IMR-90 (cell line): ENCODE results near the gene LDLRAD3. TPM values are rescaled to one million over a fixed set of nuclear protein-coding genes. Genes with fewer than 3 reads are reported as not detected.

ENCODE experiments used
- ATAC-seq: fragments of 200-7000 bp; cut with Tn5 transposase; 2 replicates; pipeline ENCODE4 v1.9.1; 2020; ENCODE audit warnings: low read depth, mild to moderate bottlenecking, moderate library complexity
- BruUV-seq: library from RNA; stranded (reverse); fragments of 400-500 nt; replicated peaks from 2 replicates; lab custom pipeline; 2021; lab: Mats Ljungman, UMichigan
- CTCF ChIA-PET: fragments of 300-600 bp; formaldehyde crosslinking; extraction: SDS; loops from one replicate; lab custom pipeline; 2021; ENCODE audit warnings: antibody characterized with exemption; lab: Yijun Ruan, JAX
- POLR2A ChIA-PET: fragments of 300-600 bp; sonication (Branson Sonifier 250); formaldehyde crosslinking; loops from one replicate; lab custom pipeline; 2022; ENCODE audit warnings: antibody characterized with exemption; ENCODE audit not compliant: unreplicated experiment; lab: Charles Lee
- DNase-seq: peaks from one replicate; pipeline ENCODE4 v3.0.0; 2013
- H2AFZ ChIP-seq: replicated peaks from 2 replicates; pipeline ENCODE3; 2013; ENCODE audit warnings: low read length, mild to moderate bottlenecking; ENCODE audit not compliant: poor library complexity
- H2AK5ac ChIP-seq: 2 replicates; pipeline ENCODE4 v1.6.1; 2013; ENCODE audit warnings: low read depth, low read length, inconsistent platforms
- H2AK9ac ChIP-seq: replicated peaks from 2 replicates; pipeline ENCODE3; 2013; ENCODE audit warnings: mild to moderate bottlenecking, low read depth, low read length, moderate library complexity; ENCODE audit not compliant: poor library complexity
- H2BK120ac ChIP-seq: 2 replicates; pipeline ENCODE4 v1.6.1; 2013; ENCODE audit warnings: low read depth, low read length, inconsistent platforms
- H2BK15ac ChIP-seq: 3 replicates; pipeline ENCODE4 v1.6.1; 2013; ENCODE audit warnings: low read depth, low read length, inconsistent platforms
- H2BK20ac ChIP-seq: 2 replicates; pipeline ENCODE4 v1.6.1; 2013; ENCODE audit warnings: low read depth, mild to moderate bottlenecking, inconsistent platforms, low read length, moderate library complexity
- H2BK5ac ChIP-seq: 2 replicates; pipeline ENCODE4 v1.6.1; 2013; ENCODE audit warnings: mild to moderate bottlenecking, low read depth, low read length, inconsistent platforms; ENCODE audit not compliant: poor library complexity, severe bottlenecking
- H3K14ac ChIP-seq: replicated peaks from 2 replicates; pipeline ENCODE4 v1.6.1; 2013; ENCODE audit warnings: low read depth, low read length, inconsistent platforms
- H3K18ac ChIP-seq: 2 replicates; pipeline ENCODE4 v1.6.1; 2013; ENCODE audit warnings: low read depth, low read length, control low read depth
- H3K23ac ChIP-seq: 2 replicates; pipeline ENCODE4 v1.6.1; 2013; ENCODE audit warnings: low read depth, low read length, inconsistent platforms
- H3K27ac ChIP-seq: 2 replicates; pipeline ENCODE4 v1.5.1; 2013; ENCODE audit warnings: mild to moderate bottlenecking, control low read depth, low read length; ENCODE audit not compliant: insufficient read depth
- H3K27me3 ChIP-seq: 2 replicates; pipeline ENCODE4 v1.6.1; 2013; ENCODE audit warnings: low read length; ENCODE audit not compliant: control insufficient read depth, insufficient read depth
- H3K36me3 ChIP-seq: 2 replicates; pipeline ENCODE4 v1.6.1; 2013; ENCODE audit warnings: low read length, mixed read lengths; ENCODE audit not compliant: control insufficient read depth, insufficient read depth
- H3K4ac ChIP-seq: 2 replicates; pipeline ENCODE4 v1.6.1; 2013; ENCODE audit warnings: low read depth, low read length, inconsistent platforms
- H3K4me1 ChIP-seq: 2 replicates; pipeline ENCODE4 v1.6.1; 2013; ENCODE audit warnings: low read length, mixed read lengths; ENCODE audit not compliant: control insufficient read depth, insufficient read depth
- H3K4me2 ChIP-seq: 2 replicates; pipeline ENCODE4 v1.6.1; 2013; ENCODE audit warnings: low read depth, mild to moderate bottlenecking, control low read depth, low read length, moderate library complexity
- H3K4me3 ChIP-seq: 2 replicates; pipeline ENCODE4 v1.5.1; 2013; ENCODE audit warnings: low read depth, mild to moderate bottlenecking, control low read depth, low read length, moderate library complexity; ENCODE audit not compliant: insufficient read depth
- H3K56ac ChIP-seq: 2 replicates; pipeline ENCODE4 v1.6.1; 2013; ENCODE audit warnings: low read length, inconsistent platforms; ENCODE audit not compliant: insufficient read depth; ENCODE audit errors: extremely low read depth
- H3K79me1 ChIP-seq, 2 experiments: 2 replicates each; pipeline ENCODE4 v1.6.1; 2013; ENCODE audit warnings: low read length in 2 of 2, inconsistent platforms in 1 of 2, low read depth in 1 of 2
- H3K9ac ChIP-seq: 2 replicates; pipeline ENCODE4 v1.6.1; 2013; ENCODE audit warnings: low read depth, low read length, control low read depth
- H3K9me1 ChIP-seq: 2 replicates; pipeline ENCODE4 v1.6.1; 2013; ENCODE audit warnings: low read length, inconsistent platforms; ENCODE audit not compliant: insufficient read depth
- H3K9me3 ChIP-seq: 2 replicates; pipeline ENCODE4 v1.6.1; 2013; ENCODE audit warnings: low read length; ENCODE audit not compliant: control insufficient read depth, insufficient read depth
- H4K20me1 ChIP-seq: 2 replicates; pipeline ENCODE4 v1.6.1; 2013; ENCODE audit warnings: low read length, inconsistent platforms; ENCODE audit not compliant: insufficient read depth
- H4K5ac ChIP-seq: 2 replicates; pipeline ENCODE4 v1.6.1; 2013; ENCODE audit warnings: mild to moderate bottlenecking, low read depth, low read length, control low read depth
- H4K8ac ChIP-seq, 2 experiments: 2 replicates each; pipeline ENCODE4 v1.6.1; 2013; ENCODE audit warnings: low read depth in 2 of 2, low read length in 2 of 2, control low read depth in 1 of 2, inconsistent platforms in 1 of 2
- H4K91ac ChIP-seq: 2 replicates; pipeline ENCODE4 v1.6.1; 2013; ENCODE audit warnings: low read depth, low read length, inconsistent platforms; ENCODE audit not compliant: insufficient read depth
- BHLHE40 ChIP-seq: fragments of 150-350 bp; IDR thresholded peaks from 2 replicates; pipeline ENCODE4 v1.6.1; 2016; ENCODE audit warnings: mild to moderate bottlenecking, low read depth, low read length
- CHD1 ChIP-seq: IDR thresholded peaks from 2 replicates; pipeline ENCODE4 v1.6.1; 2012; ENCODE audit warnings: low read depth, low read length, improper control_type of control experiment
- FOS ChIP-seq: fragments of 150-350 bp; IDR thresholded peaks from 2 replicates; pipeline ENCODE4 v1.6.1; 2016; ENCODE audit warnings: low read depth, low read length
- MAFK ChIP-seq: IDR thresholded peaks from 2 replicates; pipeline ENCODE4 v1.6.1; 2012; ENCODE audit warnings: low read depth, low read length, improper control_type of control experiment
- MAZ ChIP-seq: IDR thresholded peaks from 2 replicates; pipeline ENCODE4 v1.6.1; 2012; ENCODE audit warnings: low read depth, mild to moderate bottlenecking, low read length, improper control_type of control experiment, moderate library complexity, borderline replicate concordance
- MXI1 ChIP-seq: IDR thresholded peaks from 2 replicates; pipeline ENCODE4 v1.6.1; 2012; ENCODE audit warnings: low read depth, mild to moderate bottlenecking, low read length, moderate library complexity, borderline replicate concordance
- NFE2L2 ChIP-seq: fragments of 150-350 bp; IDR thresholded peaks from 2 replicates; pipeline ENCODE4 v1.6.1; 2016; ENCODE audit warnings: low read depth, mild to moderate bottlenecking, low read length
- POLR2A ChIP-seq: IDR thresholded peaks from 2 replicates; pipeline ENCODE4 v1.6.1; 2012; ENCODE audit warnings: mild to moderate bottlenecking, low read depth, low read length
- RAD21 ChIP-seq: IDR thresholded peaks from 2 replicates; pipeline ENCODE4 v1.6.1; 2012; ENCODE audit warnings: low read length, improper control_type of control experiment
- RCOR1 ChIP-seq: IDR thresholded peaks from 2 replicates; pipeline ENCODE4 v1.6.1; 2012; ENCODE audit warnings: mild to moderate bottlenecking, low read length, improper control_type of control experiment; ENCODE audit not compliant: insufficient replicate concordance
- SMC3 ChIP-seq: fragments of 150-350 bp; IDR thresholded peaks from 2 replicates; pipeline ENCODE4 v1.6.1; 2016; ENCODE audit warnings: low read depth, mild to moderate bottlenecking, antibody characterized with exemption, low read length, moderate library complexity
- WGBS, 2 experiments: methylation state at CpG; one replicate each; pipeline versions ENCODE4 v1.1.5 to v1.1.7; 2013; ENCODE audit warnings: missing lambda C conversion rate in 2 of 2; ENCODE audit not compliant: insufficient read length in 1 of 2; ENCODE audit errors: extremely low coverage in 2 of 2; 5-methylcytosine and 5-hydroxymethylcytosine counted together
- dilution Hi-C: fragments of 300-500 bp; cut with HindIII; formaldehyde crosslinking; loops from one replicate; pipeline ENCODE4 v1.14.3; 2018; ENCODE audit warnings: low sequenced_read_pairs; ENCODE audit not compliant: unreplicated experiment
- in situ Hi-C: fragments of 300-500 bp; cut with MboI; formaldehyde crosslinking; loops from 3 replicates; pipeline ENCODE4 v1.14.3; 2019; ENCODE audit warnings: low sequenced_read_pairs, inconsistent platforms, mixed read lengths
- intact Hi-C: fragments of 100-400 bp; cut with micrococcal nuclease; formaldehyde crosslinking; loops from 2 replicates; pipeline ENCODE4 v1.10.0; 2022
- polyA plus RNA-seq, 3 experiments: library from polyadenylated mRNA; depleted of rRNA; stranded (reverse); fragments of >200 nt; gene quantifications; 2 replicates each; pipeline ENCODE4 v1.2.3, GENCODE V29; 2012; ENCODE audit warnings: low replicate concordance in 1 of 3
- total RNA-seq: library from RNA; depleted of rRNA; stranded (reverse); fragments of >200 nt; gene quantifications from 2 replicates; pipeline ENCODE4 v1.2.3, GENCODE V29; 2012
- TF ChIP-seq, protein P1 (sequence below): conservative IDR thresholded peaks from 2 replicates; pipeline ENCODE4 v1.5.1; 2012; ENCODE audit warnings: mild to moderate bottlenecking, low read depth, low read length, improper control_type of control experiment
- TF ChIP-seq, protein P2 (sequence below): fragments of 150-350 bp; IDR thresholded peaks from 2 replicates; pipeline ENCODE4 v1.6.1; 2016; ENCODE audit warnings: low read depth, mild to moderate bottlenecking, low read length, moderate library complexity, borderline replicate concordance
- TF ChIP-seq, protein P3 (sequence below): fragments of 150-350 bp; IDR thresholded peaks from 2 replicates; pipeline ENCODE4 v1.6.1; 2017; ENCODE audit warnings: mild to moderate bottlenecking, antibody characterized with exemption, low read length, low read depth

LDLRAD3 gene
- total and polyA plus RNA-seq, 2 of the 4 experiments (the other 2 are of a cell fraction): 2.7 to 6.4 TPM

DNA sequence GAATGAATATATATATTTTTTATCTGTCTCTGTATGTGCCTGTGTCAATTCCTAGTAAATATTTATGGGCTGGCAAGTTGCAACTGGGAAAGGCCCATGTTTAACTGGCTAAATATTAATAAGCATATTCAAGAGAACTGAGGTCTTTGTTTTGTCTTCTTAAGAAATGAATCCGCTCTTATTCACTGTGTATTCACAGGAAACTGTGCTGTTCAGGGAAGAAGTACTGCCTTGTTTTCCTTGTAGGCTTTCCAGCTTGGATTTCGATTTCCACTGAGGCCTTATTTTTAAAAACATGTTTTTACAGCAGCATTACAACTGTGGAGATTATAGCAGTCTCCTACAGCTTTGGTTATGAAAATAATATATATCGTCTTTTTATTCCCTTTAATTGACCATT is 64.7 kb downstream of the LDLRAD3 start:
- Histone ChIP-seq H2BK15ac (0 out of 3 replicates have a peak overlapping the region, but pooled peaks have one; percentile 55), H3K27ac (no peak overlapping the region), H4K8ac (peak overlapping the region; percentile 13 to 53; a peak in 1 of 4 replicates), H3K9me1 (peaks cover 8% of the 10 kb centered on the region), H2BK120ac (peak overlapping the region; percentile 60; the same call in 1 of the 2 replicates), H4K5ac (peak overlapping the region; percentile 32; the same call in 1 of the 2 replicates), H3K27me3 (no peaks in the 10 kb centered on the region), H2BK5ac (peak overlapping the region; percentile 31), H3K36me3 (no peaks in the 10 kb centered on the region), H3K4me2 (no peak overlapping the region), H3K23ac (no peak overlapping the region), H2AFZ (no peak overlapping the region), H2BK20ac (0 out of 2 replicates have a peak overlapping the region, but pooled peaks have one; percentile 83), H3K4me1 (peaks cover 16% of the 10 kb centered on the region), H4K91ac (no peak overlapping the region; the same call in 1 of the 2 replicates), H3K14ac (peak overlapping the region; percentile 47; the same call in 1 of the 2 replicates), H4K20me1 (no peaks in the 10 kb centered on the region; the same call in 1 of the 2 replicates), H3K4me3 (no peak overlapping the region), H2AK5ac (no peak overlapping the region), H3K79me1 (peaks cover 4 to 28% of the 10 kb centered on the region in 2 experiments; a peak in 3 of 4 replicates), H3K9ac (no peak overlapping the region), H3K56ac (no peak overlapping the region), H3K18ac (peak overlapping the region; percentile 41; the same call in 1 of the 2 replicates), H3K9me3 (peaks cover 5% of the 10 kb centered on the region; the same call in 1 of the 2 replicates), H2AK9ac (no peak overlapping the region), H3K4ac (peak overlapping the region; percentile 34; the same call in 1 of the 2 replicates)
- ChIA-PET POLR2A (no interaction called here), CTCF (interaction anchor here (0.6 kb wide), 1 partner anchor 223 kb away, joined by 3 read pairs; no protein-coding TSS in a partner anchor)
- dilution Hi-C loops (no loop called here), intact Hi-C loops (no loop called here), in situ Hi-C loops (no loop called here)
- WGBS, 2 experiments: no CpG with 5 or more reads among the region's 3 CpGs
- peak; percentile 48 for DNase-seq
- TF ChIP-seq MAFK: no peak
- no peak for TF ChIP-seq RAD21
- no peak for TF ChIP-seq RCOR1
- TF ChIP-seq, protein P1, sequence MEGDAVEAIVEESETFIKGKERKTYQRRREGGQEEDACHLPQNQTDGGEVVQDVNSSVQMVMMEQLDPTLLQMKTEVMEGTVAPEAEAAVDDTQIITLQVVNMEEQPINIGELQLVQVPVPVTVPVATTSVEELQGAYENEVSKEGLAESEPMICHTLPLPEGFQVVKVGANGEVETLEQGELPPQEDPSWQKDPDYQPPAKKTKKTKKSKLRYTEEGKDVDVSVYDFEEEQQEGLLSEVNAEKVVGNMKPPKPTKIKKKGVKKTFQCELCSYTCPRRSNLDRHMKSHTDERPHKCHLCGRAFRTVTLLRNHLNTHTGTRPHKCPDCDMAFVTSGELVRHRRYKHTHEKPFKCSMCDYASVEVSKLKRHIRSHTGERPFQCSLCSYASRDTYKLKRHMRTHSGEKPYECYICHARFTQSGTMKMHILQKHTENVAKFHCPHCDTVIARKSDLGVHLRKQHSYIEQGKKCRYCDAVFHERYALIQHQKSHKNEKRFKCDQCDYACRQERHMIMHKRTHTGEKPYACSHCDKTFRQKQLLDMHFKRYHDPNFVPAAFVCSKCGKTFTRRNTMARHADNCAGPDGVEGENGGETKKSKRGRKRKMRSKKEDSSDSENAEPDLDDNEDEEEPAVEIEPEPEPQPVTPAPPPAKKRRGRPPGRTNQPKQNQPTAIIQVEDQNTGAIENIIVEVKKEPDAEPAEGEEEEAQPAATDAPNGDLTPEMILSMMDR: no peak
- TF ChIP-seq MXI1: no peak
- TF ChIP-seq NFE2L2: no peak
- TF ChIP-seq BHLHE40: no peak
- no peak for TF ChIP-seq MAZ
- TF ChIP-seq FOS: no peak
- TF ChIP-seq POLR2A: no peak
- TF ChIP-seq, protein P2, sequence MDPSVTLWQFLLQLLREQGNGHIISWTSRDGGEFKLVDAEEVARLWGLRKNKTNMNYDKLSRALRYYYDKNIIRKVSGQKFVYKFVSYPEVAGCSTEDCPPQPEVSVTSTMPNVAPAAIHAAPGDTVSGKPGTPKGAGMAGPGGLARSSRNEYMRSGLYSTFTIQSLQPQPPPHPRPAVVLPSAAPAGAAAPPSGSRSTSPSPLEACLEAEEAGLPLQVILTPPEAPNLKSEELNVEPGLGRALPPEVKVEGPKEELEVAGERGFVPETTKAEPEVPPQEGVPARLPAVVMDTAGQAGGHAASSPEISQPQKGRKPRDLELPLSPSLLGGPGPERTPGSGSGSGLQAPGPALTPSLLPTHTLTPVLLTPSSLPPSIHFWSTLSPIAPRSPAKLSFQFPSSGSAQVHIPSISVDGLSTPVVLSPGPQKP: no peak
- TF ChIP-seq SMC3: no peak
- no peak for TF ChIP-seq CHD1
- TF ChIP-seq, protein P3, sequence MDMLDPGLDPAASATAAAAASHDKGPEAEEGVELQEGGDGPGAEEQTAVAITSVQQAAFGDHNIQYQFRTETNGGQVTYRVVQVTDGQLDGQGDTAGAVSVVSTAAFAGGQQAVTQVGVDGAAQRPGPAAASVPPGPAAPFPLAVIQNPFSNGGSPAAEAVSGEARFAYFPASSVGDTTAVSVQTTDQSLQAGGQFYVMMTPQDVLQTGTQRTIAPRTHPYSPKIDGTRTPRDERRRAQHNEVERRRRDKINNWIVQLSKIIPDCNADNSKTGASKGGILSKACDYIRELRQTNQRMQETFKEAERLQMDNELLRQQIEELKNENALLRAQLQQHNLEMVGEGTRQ: no peak
- ATAC-seq: no peak
- no TSS peak for BruUV-seq
